Neuronal stem cell (in vitro differentiated cells): ENCODE results near the gene ARMC5.
"Not testable (repeated sequence)": the region's sequence is repeated elsewhere in the genome, so short reads cannot be mapped to it uniquely, and the experiment has no call there.

Experiments used
- DNase-seq: peaks from one replicate; pipeline ENCODE4 v3.0.0-alpha.2; 2013; ENCODE audit warnings: low spot score
- H2AFZ ChIP-seq: one replicate; pipeline ENCODE4 v1.6.1; 2013; ENCODE audit warnings: mild to moderate bottlenecking, low read length, inconsistent platforms
- H2AK5ac ChIP-seq: 2 replicates; pipeline ENCODE4 v1.6.1; 2013; ENCODE audit warnings: low read depth, mild to moderate bottlenecking, inconsistent platforms, low read length, moderate library complexity, mixed read lengths
- H2BK120ac ChIP-seq: 2 replicates; pipeline ENCODE4 v1.6.1; 2013; ENCODE audit warnings: low read depth, mild to moderate bottlenecking, inconsistent platforms, low read length, moderate library complexity, mixed read lengths
- H2BK12ac ChIP-seq: one replicate; pipeline ENCODE4 v1.6.1; 2013; ENCODE audit warnings: low read length, inconsistent platforms
- H2BK15ac ChIP-seq: 2 replicates; pipeline ENCODE4 v1.6.1; 2013; ENCODE audit warnings: mild to moderate bottlenecking, low read length, inconsistent platforms, mixed read lengths
- H2BK5ac ChIP-seq: one replicate; pipeline ENCODE4 v1.6.1; 2013; ENCODE audit warnings: inconsistent platforms, mild to moderate bottlenecking, low read length, moderate library complexity
- H3K14ac ChIP-seq: one replicate; pipeline ENCODE4 v1.6.1; 2013; ENCODE audit warnings: low read length, inconsistent platforms
- H3K18ac ChIP-seq: 2 replicates; pipeline ENCODE4 v1.6.1; 2013; ENCODE audit warnings: low read length, inconsistent platforms
- H3K23ac ChIP-seq: 2 replicates; pipeline ENCODE4 v1.6.1; 2013; ENCODE audit warnings: low read depth, mild to moderate bottlenecking, mixed read lengths, low read length, inconsistent platforms; ENCODE audit not compliant: poor library complexity
- H3K27ac ChIP-seq: replicated peaks from 3 replicates; pipeline ENCODE4 v1.5.1; 2013; ENCODE audit warnings: low read length, inconsistent platforms
- H3K27me3 ChIP-seq, 3 experiments: 2 replicates each; pipeline ENCODE4 v1.6.1; 2013; ENCODE audit warnings: low read length in 3 of 3, mild to moderate bottlenecking in 2 of 3, inconsistent platforms in 1 of 3, low read depth in 1 of 3, mixed read lengths in 1 of 3, moderate library complexity in 1 of 3; ENCODE audit not compliant: control insufficient read depth in 3 of 3, insufficient read depth in 3 of 3
- H3K36me3 ChIP-seq, 2 donors: replicated peaks in 1 of 2; 2 replicates each; pipeline ENCODE4 v1.6.1; 2013; ENCODE audit warnings: low read length in 2 of 2; ENCODE audit not compliant: control insufficient read depth in 2 of 2, insufficient read depth in 2 of 2
- H3K4ac ChIP-seq: 2 replicates; pipeline ENCODE4 v1.6.1; 2013; ENCODE audit warnings: inconsistent platforms, mild to moderate bottlenecking, low read length, moderate library complexity
- H3K4me1 ChIP-seq, 2 donors: 1 replicate in 1 of 2; 2 replicates in 1 of 2; pipeline ENCODE4 v1.6.1; 2013; ENCODE audit warnings: low read length in 2 of 2, low read depth in 1 of 2; ENCODE audit not compliant: control insufficient read depth in 2 of 2, insufficient read depth in 1 of 2
- H3K4me2 ChIP-seq: one replicate; pipeline ENCODE4 v1.6.1; 2013; ENCODE audit warnings: mild to moderate bottlenecking, low read length, inconsistent platforms; ENCODE audit not compliant: insufficient read depth, poor library complexity, severe bottlenecking
- H3K4me3 ChIP-seq, 2 donors: 2 replicates each; pipeline ENCODE4 v1.5.1; 2013; ENCODE audit warnings: low read length in 2 of 2, mild to moderate bottlenecking in 2 of 2, inconsistent platforms in 1 of 2, moderate library complexity in 1 of 2
- H3K79me1 ChIP-seq: one replicate; pipeline ENCODE4 v1.6.1; 2013; ENCODE audit warnings: low read depth, mild to moderate bottlenecking, inconsistent platforms, low read length, moderate library complexity
- H3K9ac ChIP-seq: one replicate; pipeline ENCODE4 v1.6.1; 2013; ENCODE audit warnings: mild to moderate bottlenecking, low read depth, low read length, inconsistent platforms; ENCODE audit not compliant: poor library complexity
- H3K9me3 ChIP-seq, 2 donors: replicated peaks in 1 of 2; 2 replicates each; pipeline versions ENCODE3 to v1.6.1; 2013; ENCODE audit warnings: low read length in 2 of 2, mild to moderate bottlenecking in 2 of 2, inconsistent platforms in 1 of 2, low read depth in 1 of 2, mixed read lengths in 1 of 2, moderate library complexity in 1 of 2; ENCODE audit not compliant: control insufficient read depth in 2 of 2, insufficient read depth in 1 of 2
- H4K8ac ChIP-seq: one replicate; pipeline ENCODE4 v1.6.1; 2013; ENCODE audit warnings: low read depth, mild to moderate bottlenecking, inconsistent platforms, low read length, moderate library complexity
- H4K91ac ChIP-seq: one replicate; pipeline ENCODE4 v1.6.1; 2013; ENCODE audit warnings: low read length, low read depth, mild to moderate bottlenecking, inconsistent platforms; ENCODE audit not compliant: poor library complexity
- WGBS, 2 donors: extraction: QIAGEN DNeasy Blood & Tissue Kit; methylation state at CpG; one replicate each; pipeline ENCODE4 v1.1.7; 2013; ENCODE audit warnings: missing lambda C conversion rate in 2 of 2, mixed read lengths in 1 of 2; ENCODE audit not compliant: insufficient read length in 2 of 2, insufficient replicate concordance in 1 of 2; ENCODE audit errors: extremely low coverage in 2 of 2; 5-methylcytosine and 5-hydroxymethylcytosine counted together

The ARMC5 gene

GRCh38 chr16:31441956-31442355 is 17.3 kb upstream of the ARMC5 start:
- Histone ChIP-seq H3K4me2 (peak overlapping the region; percentile 11), H2BK120ac (no peak overlapping the region), H2AFZ (no peak overlapping the region), H3K9me3 (no peaks in the 10 kb centered on the region), H4K91ac (no peak overlapping the region), H3K18ac (no peak overlapping the region), H2AK5ac (no peak overlapping the region), H3K36me3 (no peaks in the 10 kb centered on the region), H3K4ac (no peak overlapping the region), H3K4me3 (peak overlapping the region in 1 of 2 donors; percentile 76), H3K27me3 (no peaks in the 10 kb centered on the region), H2BK5ac (peak overlapping the region; percentile 39), H3K4me1 (no peaks in the 10 kb centered on the region), H3K14ac (peak overlapping the region; percentile 31), H3K27ac (no peak overlapping the region), H3K23ac (no peak overlapping the region), H2BK15ac (no peak overlapping the region), H4K8ac (peak overlapping the region; percentile 96), H3K9ac (no peak overlapping the region), H2BK12ac (no peak overlapping the region), H3K79me1 (no peaks in the 10 kb centered on the region)
- DNase-seq = no peak
- WGBS, 2 donors = no CpG with 5 or more reads among the region's 34 CpGs

DNA sequence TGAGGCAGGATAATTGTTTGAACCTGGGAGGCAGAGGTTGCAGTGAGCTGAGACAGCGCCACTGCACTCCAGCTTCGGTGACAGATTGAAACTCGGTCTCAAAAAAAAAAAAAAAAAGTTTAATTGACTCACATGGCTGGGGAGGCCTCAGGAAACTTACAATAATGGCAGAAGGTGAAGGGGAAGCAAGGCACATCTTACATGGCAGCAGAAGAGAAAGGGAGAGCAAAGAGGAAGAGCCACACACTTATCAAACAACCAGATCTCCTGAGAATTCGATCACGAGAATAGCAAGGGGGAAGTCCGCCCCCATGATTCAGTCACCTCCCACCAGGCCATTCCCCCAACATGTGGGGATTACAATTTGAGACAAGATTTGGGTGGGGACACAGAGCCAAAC is 13.4 kb upstream of the ARMC5 start:
- H3K4me2 ChIP-seq, H3K79me1 ChIP-seq, H2AFZ ChIP-seq, H4K8ac ChIP-seq, H3K36me3 ChIP-seq, H2BK5ac ChIP-seq, H3K18ac ChIP-seq, H3K23ac ChIP-seq, H3K9ac ChIP-seq, H2BK12ac ChIP-seq, H3K27ac ChIP-seq, H3K4ac ChIP-seq, H2AK5ac ChIP-seq, H3K27me3 ChIP-seq, H4K91ac ChIP-seq, H3K14ac ChIP-seq, H3K4me1 ChIP-seq, H3K9me3 ChIP-seq, H3K4me3 ChIP-seq, DNase-seq, H2BK120ac ChIP-seq, H2BK15ac ChIP-seq: not testable (repeated sequence)
- no CpG with 5 or more reads among the region's 6 CpGs for WGBS, 2 donors

DNA sequence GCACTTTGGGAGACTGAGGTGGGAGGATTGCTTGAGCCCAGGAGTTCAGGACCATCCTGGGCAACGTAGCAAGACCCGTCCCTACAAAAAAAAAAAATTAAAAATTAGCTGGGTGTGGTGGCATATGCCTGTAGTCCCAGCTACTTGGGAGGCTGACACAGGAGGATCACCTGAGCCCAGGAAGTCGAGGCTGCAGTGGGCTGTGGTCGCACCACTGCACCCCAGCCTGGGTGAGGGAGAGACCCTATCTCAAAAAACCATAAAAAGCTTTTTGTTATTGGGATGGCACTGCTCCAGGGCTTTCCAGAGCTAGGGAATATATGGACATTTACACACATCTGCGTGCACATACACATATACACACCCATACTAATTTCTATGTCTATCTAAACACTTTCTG is 8.1 kb upstream of the ARMC5 start:
- Histone ChIP-seq H3K79me1 (peaks cover 2% of the 10 kb centered on the region), H3K9ac (no peak overlapping the region), H3K27ac (no peak overlapping the region), H2BK12ac (no peak overlapping the region), H3K4me2 (no peak overlapping the region), H2BK5ac (no peak overlapping the region), H3K4ac (no peak overlapping the region), H3K4me1 (peaks cover 12 to 18% of the 10 kb centered on the region in 2 donors), H3K4me3 (no peak overlapping the region), H2AK5ac (no peak overlapping the region), H2BK15ac (no peak overlapping the region), H3K23ac (no peak overlapping the region), H2AFZ (peak overlapping the region; percentile 41), H3K36me3 (peaks cover 4 to 11% of the 10 kb centered on the region in 2 donors), H3K18ac (no peak overlapping the region), H3K9me3 (no peaks in the 10 kb centered on the region), H4K8ac (no peak overlapping the region), H3K14ac (no peak overlapping the region), H3K27me3 (no peaks in the 10 kb centered on the region), H4K91ac (no peak overlapping the region), H2BK120ac (no peak overlapping the region)
- no peak for DNase-seq
- WGBS, 2 donors = no CpG with 5 or more reads among the region's 5 CpGs

DNA sequence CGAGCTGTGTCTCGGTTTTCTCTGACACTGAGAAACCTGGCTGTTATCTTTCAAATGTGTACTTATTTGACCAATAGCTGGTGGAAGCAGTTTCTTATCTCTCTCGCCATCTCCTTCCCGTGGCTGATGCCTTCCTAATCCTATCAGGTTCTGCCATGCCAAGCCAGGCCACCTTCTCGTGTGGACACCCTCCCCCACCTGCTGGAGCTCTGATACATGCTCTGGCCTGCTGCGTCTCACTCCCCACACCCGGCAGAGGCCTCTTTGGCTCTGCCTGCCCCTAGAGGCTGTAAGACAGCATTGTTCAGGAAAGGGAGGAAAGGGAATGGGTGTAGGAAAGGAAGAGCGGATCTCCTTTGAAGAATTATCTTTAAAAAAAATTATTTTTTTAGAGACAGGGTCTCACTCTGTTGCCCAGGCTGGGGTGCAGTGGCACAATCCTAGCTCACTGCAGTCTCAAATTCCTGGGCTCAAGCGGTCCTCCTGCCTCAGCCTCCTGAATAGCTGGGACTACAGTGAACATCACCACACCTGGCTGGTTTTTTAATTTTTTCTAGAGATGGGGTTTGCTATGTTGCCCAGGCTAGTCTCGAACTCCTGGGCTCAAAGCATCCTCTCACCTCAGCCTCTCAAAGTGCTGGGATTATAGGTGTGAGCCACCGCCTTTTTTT is 7.5 kb upstream of the ARMC5 start:
- no peak overlapping the region for H2BK5ac ChIP-seq
- peaks cover 6 to 16% of the 10 kb centered on the region in 2 donors for H3K36me3 ChIP-seq
- no peak overlapping the region for H3K14ac ChIP-seq
- H3K18ac ChIP-seq = no peak overlapping the region
- no CpG with 5 or more reads among the region's 11 CpGs for WGBS, 2 donors
- H3K4ac ChIP-seq = no peak overlapping the region
- H2BK15ac ChIP-seq = no peak overlapping the region
- no peak overlapping the region for H2BK120ac ChIP-seq
- H3K23ac ChIP-seq = no peak overlapping the region
- no peak overlapping the region for H2BK12ac ChIP-seq
- peaks cover 5% of the 10 kb centered on the region for H3K79me1 ChIP-seq
- H4K8ac ChIP-seq = no peak overlapping the region
- no peak overlapping the region for H3K4me2 ChIP-seq
- H2AK5ac ChIP-seq = no peak overlapping the region
- H4K91ac ChIP-seq = no peak overlapping the region
- H3K4me1 ChIP-seq = peaks cover 12 to 18% of the 10 kb centered on the region in 2 donors
- H3K27me3 ChIP-seq = no peaks in the 10 kb centered on the region
- H3K9me3 ChIP-seq = no peaks in the 10 kb centered on the region
- DNase-seq = no peak
- peak overlapping the region; percentile 41 for H2AFZ ChIP-seq
- no peak overlapping the region for H3K4me3 ChIP-seq
- H3K9ac ChIP-seq = no peak overlapping the region
- no peak overlapping the region for H3K27ac ChIP-seq
